A673 (cell line): ENCODE measurements around the gene MYL11.

Source experiments
- EZH2 ChIP-seq: fragments of 200-600 bp; sonication (generic); IDR thresholded peaks from 2 replicates; pipeline ENCODE4 v1.6.1; 2017; ENCODE audit warnings: borderline replicate concordance, low read depth, mild to moderate bottlenecking, mixed read lengths, antibody characterized with exemption, low read length; ENCODE audit not compliant: poor library complexity, severe bottlenecking
- TF ChIP-seq, protein P1 (sequence below): fragments of 300-800, 200-600 bp; sonication (generic); conservative IDR thresholded peaks from 2 replicates; pipeline ENCODE4 v1.5.1; 2017; ENCODE audit warnings: low read depth, mild to moderate bottlenecking, antibody characterized with exemption, low read length, moderate library complexity, mixed read lengths

DNA sequence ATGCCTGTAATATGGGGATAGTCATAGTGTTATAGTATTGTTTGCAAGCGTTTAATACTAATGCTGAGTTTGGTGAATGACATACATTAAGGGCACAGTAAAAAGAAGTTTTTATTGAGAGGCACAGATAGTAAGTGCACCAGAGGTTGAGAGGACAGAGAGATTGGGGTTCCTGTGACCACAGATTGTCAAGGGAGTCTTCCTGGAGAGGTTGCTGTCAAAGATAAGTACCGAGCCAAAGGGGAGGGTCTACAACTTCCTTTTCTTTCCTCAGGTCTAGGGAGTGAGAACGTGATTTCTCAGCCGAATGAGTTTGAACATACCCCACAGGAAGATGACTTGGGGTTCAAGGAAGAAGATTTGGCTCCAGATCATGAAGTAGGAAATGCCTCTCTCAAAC lies 22.5 kb downstream of the MYL11 start:
- TF ChIP-seq, protein P1, sequence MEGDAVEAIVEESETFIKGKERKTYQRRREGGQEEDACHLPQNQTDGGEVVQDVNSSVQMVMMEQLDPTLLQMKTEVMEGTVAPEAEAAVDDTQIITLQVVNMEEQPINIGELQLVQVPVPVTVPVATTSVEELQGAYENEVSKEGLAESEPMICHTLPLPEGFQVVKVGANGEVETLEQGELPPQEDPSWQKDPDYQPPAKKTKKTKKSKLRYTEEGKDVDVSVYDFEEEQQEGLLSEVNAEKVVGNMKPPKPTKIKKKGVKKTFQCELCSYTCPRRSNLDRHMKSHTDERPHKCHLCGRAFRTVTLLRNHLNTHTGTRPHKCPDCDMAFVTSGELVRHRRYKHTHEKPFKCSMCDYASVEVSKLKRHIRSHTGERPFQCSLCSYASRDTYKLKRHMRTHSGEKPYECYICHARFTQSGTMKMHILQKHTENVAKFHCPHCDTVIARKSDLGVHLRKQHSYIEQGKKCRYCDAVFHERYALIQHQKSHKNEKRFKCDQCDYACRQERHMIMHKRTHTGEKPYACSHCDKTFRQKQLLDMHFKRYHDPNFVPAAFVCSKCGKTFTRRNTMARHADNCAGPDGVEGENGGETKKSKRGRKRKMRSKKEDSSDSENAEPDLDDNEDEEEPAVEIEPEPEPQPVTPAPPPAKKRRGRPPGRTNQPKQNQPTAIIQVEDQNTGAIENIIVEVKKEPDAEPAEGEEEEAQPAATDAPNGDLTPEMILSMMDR: no peak
- TF ChIP-seq EZH2: no peak
